ENCODE measurements around the gene VPS29. TPM values are rescaled to one million over a fixed set of nuclear protein-coding genes. Genes with fewer than 3 reads are reported as not detected.

Gene VPS29
- 45.0 and 50.9 TPM in 2 replicates for total RNA-seq

GRCh38 chr12:110501752-110502738 lies at the start of gene VPS29, which contains the start of gene RAD9B:
Gene VPS29, minus strand, starts transcription at chr12:110502111. Its CDS starts 60 bp downstream, at chr12:110502051.
Gene RAD9B, plus strand, starts transcription at chr12:110502331. Its CDS starts 7 bp downstream, at chr12:110502338.

GRCh38 chr12:110468214-110469048 lies 33.5 kb downstream of the VPS29 start, which contains the start of the genes FAM216A and GPN3:
Gene FAM216A, plus strand, starts transcription at chr12:110468845. Its CDS starts 31 bp downstream, at chr12:110468876.
Gene GPN3, minus strand, starts transcription at chr12:110468257. Its CDS starts 54 bp downstream, at chr12:110468203.

GRCh38 chr12:110449799-110450497 lies 52.0 kb downstream of the VPS29 start, which contains the start of gene ARPC3:
Gene ARPC3, minus strand, starts transcription at chr12:110450337. Its CDS starts 77 bp downstream, at chr12:110450260.

Other genes with a start within 250 kb of the VPS29 start
- gene ATP2A2, start 220.9 kb downstream of the VPS29 start, total RNA-seq = 236 and 249 TPM in 2 replicates
- 36.8 and 45.1 TPM in 2 replicates for gene ANAPC7, start 98.4 kb downstream of the VPS29 start, total RNA-seq
- 136 and 158 TPM in 2 replicates for gene ARPC3, start 51.8 kb downstream of the VPS29 start, total RNA-seq
- gene GPN3, start 33.9 kb downstream of the VPS29 start, total RNA-seq = 11.5 and 17.1 TPM in 2 replicates
- 11.9 and 17.3 TPM in 2 replicates for gene FAM216A, start 33.3 kb downstream of the VPS29 start, total RNA-seq
- 0.40 and 0.46 TPM in 2 replicates for gene RAD9B, start 220 bp upstream of the VPS29 start, total RNA-seq
- gene PPTC7, start 81.2 kb upstream of the VPS29 start, total RNA-seq = 9.1 and 11.0 TPM in 2 replicates
- 40.6 and 42.1 TPM in 2 replicates for gene TCTN1, start 112.0 kb upstream of the VPS29 start, total RNA-seq
- 2.3 and 2.7 TPM in 2 replicates for gene HVCN1, start 187.0 kb upstream of the VPS29 start, total RNA-seq
- gene PPP1CC, start 240.8 kb upstream of the VPS29 start, total RNA-seq = 47.4 and 70.4 TPM in 2 replicates

Data from smooth muscle cell of the pulmonary artery (primary cell).